SK-N-SH (cell line): ENCODE measurements around the gene PLCH1. TPM values are rescaled to one million over a fixed set of nuclear protein-coding genes. Genes with fewer than 3 reads are reported as not detected.

Source experiments
- CTCF ChIA-PET: fragments of 300-600, 350-600 bp; formaldehyde crosslinking; extraction: SDS; loops from one replicate; lab custom pipeline; 2021; lab: Yijun Ruan, JAX
- POLR2A ChIA-PET: fragments of 350-600 bp; sonication (Branson Sonifier 250); formaldehyde crosslinking; extraction: SDS; loops from one replicate; lab custom pipeline; 2020; ENCODE audit warnings: antibody characterized with exemption, inconsistent platforms; lab: Yijun Ruan, JAX
- DNase-seq: peaks from one replicate; pipeline ENCODE4 v3.0.0; 2012
- H2AFZ ChIP-seq: fragments of 200-600 bp; sonication (generic); 2 replicates; pipeline ENCODE4 v1.8.1; 2016; ENCODE audit warnings: antibody characterized with exemption, mild to moderate bottlenecking, low read depth
- H3F3A ChIP-seq: fragments of 200-600 bp; sonication (generic); replicated peaks from 2 replicates; pipeline ENCODE3; 2016; ENCODE audit warnings: antibody characterized with exemption, mild to moderate bottlenecking; ENCODE audit not compliant: insufficient read depth
- H3K27ac ChIP-seq, 2 experiments: fragments of 200-500 bp in 1 of 2; fragments of 200-600 bp in 1 of 2; sonication (Bioruptor generic) in 1 of 2; sonication (generic), shearing (Covaris generic) in 1 of 2; 2 replicates each; pipeline versions ENCODE4 v1.5.1 to v1.6.1; 2014 to 2016; ENCODE audit warnings: low read depth in 2 of 2, inconsistent platforms in 1 of 2, low read length in 1 of 2, mild to moderate bottlenecking in 1 of 2, mixed read lengths in 1 of 2
- H3K27me3 ChIP-seq: fragments of 200-600 bp; sonication (generic), shearing (Covaris generic); 2 replicates; pipeline ENCODE4 v1.6.1; 2016; ENCODE audit warnings: mixed run types; ENCODE audit not compliant: insufficient read depth
- H3K36me3 ChIP-seq, 2 experiments: fragments of 200-500 bp in 1 of 2; fragments of 200-600 bp in 1 of 2; sonication (Bioruptor generic) in 1 of 2; sonication (generic) in 1 of 2; replicated peaks in 1 of 2; 2 replicates each; pipeline versions ENCODE3 to v1.5.1; 2014 to 2016; ENCODE audit warnings: low read length in 1 of 2, mild to moderate bottlenecking in 1 of 2; ENCODE audit not compliant: insufficient read depth in 2 of 2, control insufficient read depth in 1 of 2
- H3K4me1 ChIP-seq, 2 experiments: fragments of 200-500 bp in 1 of 2; fragments of 200-600 bp in 1 of 2; sonication (Bioruptor generic) in 1 of 2; sonication (generic), shearing (Covaris generic) in 1 of 2; 2 replicates each; pipeline versions ENCODE4 v1.5.1 to v1.6.1; 2014 to 2016; ENCODE audit warnings: low read depth in 1 of 2, low read length in 1 of 2, mixed run types in 1 of 2; ENCODE audit not compliant: insufficient read depth in 2 of 2, control insufficient read depth in 1 of 2
- H3K4me2 ChIP-seq: fragments of 200-600 bp; sonication (generic), shearing (Covaris generic); 2 replicates; pipeline ENCODE4 v1.6.1; 2017; ENCODE audit warnings: mixed run types
- H3K4me3 ChIP-seq, 2 experiments: fragments of 200-500 bp in 1 of 2; fragments of 200-600 bp in 1 of 2; sonication (Bioruptor generic) in 1 of 2; sonication (generic), shearing (Covaris generic) in 1 of 2; 2 replicates each; pipeline versions ENCODE4 v1.5.1 to v1.8.1; 2014 to 2016; ENCODE audit warnings: low read depth in 2 of 2, inconsistent platforms in 1 of 2, low read length in 1 of 2, mild to moderate bottlenecking in 1 of 2, mixed read lengths in 1 of 2, moderate library complexity in 1 of 2
- H3K79me2 ChIP-seq: fragments of 200-600 bp; sonication (generic); 2 replicates; pipeline ENCODE4 v1.8.1; 2017; ENCODE audit warnings: mild to moderate bottlenecking; ENCODE audit not compliant: insufficient read depth
- H3K9ac ChIP-seq: fragments of 200-600 bp; sonication (generic); 2 replicates; pipeline ENCODE4 v1.6.1; 2017; ENCODE audit warnings: mixed run types
- H3K9me2 ChIP-seq: fragments of 200-600 bp; sonication (generic); 2 replicates; pipeline ENCODE4 v1.6.1; 2017; ENCODE audit warnings: mixed run types
- H3K9me3 ChIP-seq: fragments of 200-600 bp; sonication (generic); 2 replicates; pipeline ENCODE4 v1.6.1; 2017; ENCODE audit warnings: mixed run types, mild to moderate bottlenecking, moderate library complexity
- H4K20me1 ChIP-seq: fragments of 200-600 bp; sonication (generic); 2 replicates; pipeline ENCODE4 v1.6.1; 2017; ENCODE audit warnings: mild to moderate bottlenecking, mixed run types; ENCODE audit not compliant: insufficient read depth
- CHD2 ChIP-seq: fragments of 150-350 bp; IDR thresholded peaks from 2 replicates; pipeline ENCODE4 v1.6.1; 2018; ENCODE audit warnings: low read length; ENCODE audit not compliant: partially characterized antibody
- CTCF ChIP-seq: fragments of 200-600 bp; sonication (generic); IDR thresholded peaks from 2 replicates; pipeline ENCODE4 v1.6.1; 2017; ENCODE audit warnings: antibody characterized with exemption, mild to moderate bottlenecking, moderate library complexity
- EP300 ChIP-seq, 2 experiments: IDR thresholded peaks; 2 replicates each; pipeline versions ENCODE4 v1.4.0 to v1.6.1; 2012; ENCODE audit warnings: borderline replicate concordance in 1 of 2, low read depth in 1 of 2, low read length in 1 of 2
- EZH2phosphoT487 ChIP-seq: fragments of 200-600 bp; sonication (generic); IDR thresholded peaks from 2 replicates; pipeline ENCODE4 v1.6.1; 2017; ENCODE audit warnings: low read depth, mixed run types, mild to moderate bottlenecking, antibody characterized with exemption, moderate library complexity, borderline replicate concordance
- GABPA ChIP-seq: IDR thresholded peaks from 2 replicates; pipeline ENCODE4 v1.4.0; 2012; ENCODE audit warnings: low read depth, mild to moderate bottlenecking
- GATA2 ChIP-seq: sonication (generic); formaldehyde crosslinking; IDR thresholded peaks from 2 replicates; pipeline ENCODE4 v1.5.0; 2020; ENCODE audit warnings: mild to moderate bottlenecking, missing genetic modification reagents
- IRF3 ChIP-seq: fragments of 150-350 bp; IDR thresholded peaks from 2 replicates; pipeline ENCODE4 v1.6.1; 2016; ENCODE audit warnings: mild to moderate bottlenecking, low read depth, low read length
- JUND ChIP-seq: IDR thresholded peaks from 2 replicates; pipeline ENCODE4 v1.4.0; 2012
- RAD21 ChIP-seq: IDR thresholded peaks from 2 replicates; pipeline ENCODE4 v1.6.1; 2012; ENCODE audit warnings: mild to moderate bottlenecking, low read length
- RCOR1 ChIP-seq: fragments of 150-350 bp; IDR thresholded peaks from 2 replicates; pipeline ENCODE4 v1.6.1; 2017; ENCODE audit warnings: antibody characterized with exemption, low read length
- REST ChIP-seq: IDR thresholded peaks from 2 replicates; pipeline ENCODE4 v1.6.1; 2012; ENCODE audit warnings: mild to moderate bottlenecking, low read depth, low read length, moderate library complexity
- RXRA ChIP-seq: IDR thresholded peaks from 2 replicates; pipeline ENCODE4 v1.4.0; 2012; ENCODE audit warnings: low read depth, mild to moderate bottlenecking, borderline replicate concordance
- SIN3A ChIP-seq: IDR thresholded peaks from 2 replicates; pipeline ENCODE4 v1.6.1; 2012; ENCODE audit warnings: low read depth, mild to moderate bottlenecking, low read length, moderate library complexity, borderline replicate concordance
- TAF1 ChIP-seq: IDR thresholded peaks from 2 replicates; pipeline ENCODE4 v1.6.1; 2012; ENCODE audit warnings: low read depth, mild to moderate bottlenecking, low read length, moderate library complexity, borderline replicate concordance
- TCF12 ChIP-seq: IDR thresholded peaks from 2 replicates; pipeline ENCODE4 v1.4.0; 2012
- TEAD4 ChIP-seq: IDR thresholded peaks from 2 replicates; pipeline ENCODE4 v1.4.0; 2012; ENCODE audit warnings: mild to moderate bottlenecking, borderline replicate concordance; ENCODE audit not compliant: insufficient read depth
- USF1 ChIP-seq: IDR thresholded peaks from 2 replicates; pipeline ENCODE4 v1.4.0; 2012; ENCODE audit warnings: low read depth, borderline replicate concordance
- USF2 ChIP-seq: fragments of 150-350 bp; IDR thresholded peaks from 2 replicates; pipeline ENCODE4 v1.6.1; 2017; ENCODE audit warnings: antibody characterized with exemption, low read length, low read depth, borderline replicate concordance
- YY1 ChIP-seq: IDR thresholded peaks from 2 replicates; pipeline ENCODE4 v1.4.0; 2012; ENCODE audit warnings: low read depth, mild to moderate bottlenecking
- WGBS: methylation state at CpG from one replicate; pipeline ENCODE4 v1.1.6; 2017; ENCODE audit warnings: low lambda C conversion rate; 5-methylcytosine and 5-hydroxymethylcytosine counted together
- polyA plus RNA-seq, 3 experiments: library from polyadenylated mRNA; depleted of rRNA; stranded (reverse); fragments of >200 nt; gene quantifications; 2 replicates each; pipeline ENCODE4 v1.2.3, GENCODE V29; 2012

PLCH1 gene
- polyA plus RNA-seq, 1 of the 3 experiments (the other 2 are of a cell fraction) = 0.26 TPM

GRCh38 chr3:155329513-155330048 is 415.3 kb downstream of the PLCH1 start:
- POLR2A ChIA-PET = no interaction called here
- CTCF ChIA-PET = interaction anchor here (0.8 to 1.4 kb wide), 3 partner anchors 37 to 372 kb away, joined by 3 to 4 read pairs (median 3); no protein-coding TSS in a partner anchor
- no peaks in the 10 kb centered on the region for H3K27me3 ChIP-seq
- 82% methylated on average over 6 of the region's 6 CpGs for WGBS
- no peak overlapping the region for H3K9ac ChIP-seq
- H3K4me3 ChIP-seq = no peak overlapping the region
- no peaks in the 10 kb centered on the region for H3K36me3 ChIP-seq
- no peak for DNase-seq
- no peaks in the 10 kb centered on the region for H3K9me2 ChIP-seq
- peak overlapping the region in 1 of 2 experiments; percentile 71; a peak in 2 of 4 replicates for H3K27ac ChIP-seq
- no peaks in the 10 kb centered on the region for H3K9me3 ChIP-seq
- TF ChIP-seq GATA2 (peak; percentile 61), RCOR1 (no peak), TEAD4 (no peak), EP300 (IDR thresholded peaks at IDR 0.05; ENCODE audit: borderline replicate concordance in 1 of 2, low read depth in 1 of 2, low read length in 1 of 2) (peak in 1 of 2 experiments; percentile 32; a peak in 1 of 4 replicates)
- H2AFZ ChIP-seq = no peak overlapping the region
- peaks cover 0 to 46% of the 10 kb centered on the region in 2 experiments; a peak in 2 of 4 replicates for H3K4me1 ChIP-seq
- no peaks in the 10 kb centered on the region for H4K20me1 ChIP-seq
- H3K79me2 ChIP-seq = no peaks in the 10 kb centered on the region
- H3F3A ChIP-seq = no peaks in the 10 kb centered on the region
- H3K4me2 ChIP-seq = no peak overlapping the region

GRCh38 chr3:155327871-155328270 is 417.0 kb downstream of the PLCH1 start:
- Histone ChIP-seq H3K4me2 (no peak overlapping the region), H3F3A (no peaks in the 10 kb centered on the region), H3K36me3 (no peaks in the 10 kb centered on the region), H3K9me2 (no peaks in the 10 kb centered on the region), H3K27me3 (no peaks in the 10 kb centered on the region), H3K9ac (no peak overlapping the region), H3K4me1 (peaks cover 0 to 31% of the 10 kb centered on the region in 2 experiments; a peak in 2 of 4 replicates), H3K79me2 (no peaks in the 10 kb centered on the region), H3K4me3 (no peak overlapping the region), H3K9me3 (no peaks in the 10 kb centered on the region), H4K20me1 (no peaks in the 10 kb centered on the region), H2AFZ (no peak overlapping the region), H3K27ac (no peak overlapping the region)
- POLR2A ChIA-PET = no interaction called here
- DNase-seq = no peak
- CTCF ChIA-PET = interaction anchor here (0.6 to 1.5 kb wide), 2 partner anchors 374 to 568 kb away, joined by 3 read pairs; no protein-coding TSS in a partner anchor
- WGBS = 76% methylated on average over 2 of the region's 2 CpGs
- no peak for TF ChIP-seq EZH2phosphoT487
- TF ChIP-seq TCF12 = no peak
- no peak for TF ChIP-seq SIN3A
- no peak for TF ChIP-seq RXRA
- TF ChIP-seq JUND = no peak
- no peak for TF ChIP-seq CHD2
- no peak for TF ChIP-seq EP300 (IDR thresholded peaks at IDR 0.05; ENCODE audit: borderline replicate concordance in 1 of 2, low read depth in 1 of 2, low read length in 1 of 2)
- TF ChIP-seq USF2 = no peak
- no peak for TF ChIP-seq CTCF
- TF ChIP-seq USF1 = no peak
- TF ChIP-seq GABPA = no peak
- no peak for TF ChIP-seq REST
- no peak for TF ChIP-seq YY1
- no peak for TF ChIP-seq RAD21
- TF ChIP-seq IRF3 = no peak
- no peak for TF ChIP-seq TAF1
- TF ChIP-seq, all 33 proteins: peak for 0
